Progenitor cell of endocrine pancreas (in vitro differentiated cells): ENCODE results near the gene SMAD6. TPM values are rescaled to one million over a fixed set of nuclear protein-coding genes. Genes with fewer than 3 reads are reported as not detected.
"Not testable (repeated sequence)": the region's sequence is repeated elsewhere in the genome, so short reads cannot be mapped to it uniquely, and the experiment has no call there.

Experiments
- DNase-seq: peaks from one replicate; pipeline ENCODE4 v3.0.0; 2021; ENCODE audit warnings: low spot score; ENCODE audit not compliant: unreplicated experiment
- H3K27ac Mint-ChIP-seq: 2 replicates; pipeline ENCODE4 v1.8.0; 2021; ENCODE audit warnings: mild to moderate bottlenecking, moderate library complexity, mixed read lengths
- H3K27me3 Mint-ChIP-seq: 2 replicates; pipeline ENCODE4 v1.8.0; 2021; ENCODE audit warnings: mixed read lengths
- H3K36me3 Mint-ChIP-seq: 2 replicates; pipeline ENCODE4 v1.8.0; 2022; ENCODE audit warnings: mixed read lengths; ENCODE audit not compliant: insufficient read depth
- H3K4me1 Mint-ChIP-seq: 2 replicates; pipeline ENCODE4 v1.8.0; 2021; ENCODE audit warnings: low read depth, mixed read lengths
- H3K4me3 Mint-ChIP-seq: 2 replicates; pipeline ENCODE4 v1.8.0; 2021; ENCODE audit warnings: low read depth, mild to moderate bottlenecking, moderate library complexity, mixed read lengths
- H3K9me3 Mint-ChIP-seq: 2 replicates; pipeline ENCODE4 v1.8.0; 2021; ENCODE audit warnings: low read depth, mixed read lengths
- CTCF ChIP-seq: fragments of 200-600 bp; sonication (generic); IDR thresholded peaks from one replicate; pipeline ENCODE4 v1.5.0; 2021; ENCODE audit warnings: antibody characterized with exemption, mild to moderate bottlenecking; ENCODE audit not compliant: unreplicated experiment
- total RNA-seq: library from RNA; stranded (reverse); gene quantifications from 2 replicates; pipeline ENCODE4 v1.2.1, GENCODE V29; 2021

The SMAD6 gene
- total RNA-seq, 1 donor from 2014 or later = 38.9 TPM

- no peak for DNase-seq
- Mint-ChIP-seq H3K9me3 (peaks cover 5% of the 10 kb centered on the region), H3K4me3 (no peak overlapping the region), H3K27me3 (no peaks in the 10 kb centered on the region), H3K36me3 (peaks cover 18% of the 10 kb centered on the region), H3K27ac (peak overlapping the region; percentile 16), H3K4me1 (peaks cover 23% of the 10 kb centered on the region)
- TF ChIP-seq CTCF = no peak
These were observed 55.0 kb downstream of the SMAD6 start for GRCh38 chr15:66757030-66757429.

DNA sequence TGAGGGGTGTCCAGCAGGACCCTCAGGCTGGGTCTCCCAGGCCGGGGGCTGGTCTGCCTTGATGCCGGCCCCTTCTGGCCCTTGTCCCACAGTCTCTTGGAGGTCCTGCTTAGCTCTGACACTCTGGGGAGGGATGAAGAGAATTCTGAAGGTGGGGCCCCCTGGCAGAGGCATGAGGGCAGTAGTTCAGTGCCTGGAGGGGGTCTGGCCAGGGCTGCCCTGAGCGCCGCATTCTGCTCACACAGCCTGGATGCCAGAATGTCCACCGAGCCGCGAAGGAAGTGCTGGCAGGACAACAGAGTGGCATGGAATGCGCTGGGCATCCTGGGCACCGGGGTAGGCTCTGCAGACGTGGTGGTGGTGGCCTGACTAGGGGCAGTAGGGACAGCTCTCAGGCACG lies 55.5 kb downstream of the SMAD6 start:
- Mint-ChIP-seq H3K9me3 (peaks cover 5% of the 10 kb centered on the region), H3K4me3 (no peak overlapping the region), H3K27me3 (no peaks in the 10 kb centered on the region), H3K27ac (no peak overlapping the region), H3K36me3 (peaks cover 17% of the 10 kb centered on the region), H3K4me1 (peaks cover 23% of the 10 kb centered on the region)
- no peak for DNase-seq
- TF ChIP-seq CTCF = no peak

DNA sequence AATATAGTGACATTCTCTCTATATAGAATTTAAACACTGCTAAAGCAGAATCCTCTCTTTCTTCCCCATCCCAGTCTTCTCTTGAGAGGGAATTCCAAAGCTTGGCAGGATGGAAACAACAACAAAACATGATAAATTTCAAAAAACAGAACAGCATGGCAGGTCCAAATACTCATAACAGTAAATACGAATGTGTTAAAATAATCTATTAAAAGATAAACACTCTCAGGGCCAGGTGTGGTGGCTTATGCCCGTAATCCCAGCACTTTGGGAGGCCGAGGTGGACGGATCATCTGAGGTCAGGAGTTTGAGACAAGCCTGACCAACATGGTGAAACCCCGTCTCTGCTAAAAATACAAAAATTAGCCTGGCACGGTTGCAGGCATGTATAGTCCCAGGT lies 56.2 kb downstream of the SMAD6 start:
- not testable (repeated sequence) for H3K27me3 Mint-ChIP-seq, H3K4me3 Mint-ChIP-seq, DNase-seq, H3K9me3 Mint-ChIP-seq
- Mint-ChIP-seq H3K36me3 (peaks cover 17% of the 10 kb centered on the region), H3K27ac (peak overlapping the region; percentile 78), H3K4me1 (peaks cover 23% of the 10 kb centered on the region)

DNA sequence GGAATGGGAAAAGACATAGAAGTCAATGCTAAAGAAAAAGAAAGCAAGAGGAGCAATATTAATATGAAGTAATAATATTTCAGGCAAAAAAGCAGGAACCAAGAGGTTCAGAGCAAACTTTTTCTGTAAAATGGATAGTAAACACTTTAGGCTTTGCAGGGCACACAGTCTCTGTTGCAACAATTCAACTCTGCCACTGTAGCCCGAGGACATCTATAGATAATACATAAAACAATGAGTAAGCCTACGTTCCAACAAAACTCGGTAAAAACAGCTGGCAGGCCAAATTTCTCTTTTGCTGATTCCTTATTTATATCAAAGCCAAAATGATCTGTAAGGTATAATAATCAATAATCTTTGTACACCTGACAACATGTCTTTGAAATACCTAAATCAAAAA lies 56.8 kb downstream of the SMAD6 start:
- H3K27ac Mint-ChIP-seq = peak overlapping the region; percentile 78
- H3K4me3 Mint-ChIP-seq = no peak overlapping the region
- peaks cover 27% of the 10 kb centered on the region for H3K4me1 Mint-ChIP-seq
- H3K36me3 Mint-ChIP-seq = peaks cover 15% of the 10 kb centered on the region
- no peaks in the 10 kb centered on the region for H3K27me3 Mint-ChIP-seq
- peaks cover 5% of the 10 kb centered on the region for H3K9me3 Mint-ChIP-seq
- TF ChIP-seq CTCF = no peak
- no peak for DNase-seq

DNA sequence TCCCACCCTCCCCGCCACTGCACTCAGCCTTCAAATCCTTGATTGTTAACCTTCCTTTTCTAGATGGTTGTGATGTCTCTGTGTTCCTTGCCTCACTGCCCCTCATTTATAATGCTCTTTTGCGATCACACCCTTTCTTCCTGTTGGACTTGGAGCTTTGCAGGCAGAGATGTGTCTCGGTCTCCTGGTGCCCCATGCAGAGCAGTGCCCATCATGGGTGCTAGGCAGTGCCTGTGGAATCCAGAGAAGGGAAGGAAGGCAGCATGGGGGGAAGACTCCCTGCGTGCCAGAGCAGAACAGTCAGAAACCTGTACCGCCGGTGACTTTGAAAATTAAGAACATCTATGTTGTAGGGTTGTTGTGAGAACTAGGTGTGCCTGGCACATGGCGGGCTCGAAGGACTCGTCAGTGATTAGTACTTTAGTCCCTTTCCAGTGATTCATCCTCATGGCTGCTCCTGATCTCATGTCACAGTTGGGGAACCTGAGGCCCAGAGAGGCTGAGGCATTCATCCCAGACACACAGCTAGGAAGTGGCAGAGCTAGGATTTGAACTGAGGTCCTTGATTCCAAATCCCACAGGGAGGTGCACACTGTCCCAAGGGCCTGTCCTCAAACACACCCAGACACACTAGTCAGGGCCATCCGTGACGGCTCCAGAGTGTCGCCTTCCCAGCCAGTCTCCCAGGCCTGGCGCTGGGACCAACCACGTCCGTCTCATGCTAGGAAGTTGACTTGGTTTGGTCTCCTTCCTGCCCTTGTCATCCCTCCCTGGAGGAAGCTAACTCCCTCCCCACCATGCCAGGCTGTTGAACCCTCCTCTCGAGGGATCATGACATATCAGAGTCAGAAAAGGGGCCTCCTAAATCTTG lies 58.3 kb downstream of the SMAD6 start:
- H3K4me3 Mint-ChIP-seq = no peak overlapping the region
- peaks cover 35% of the 10 kb centered on the region for H3K4me1 Mint-ChIP-seq
- H3K27me3 Mint-ChIP-seq = no peaks in the 10 kb centered on the region
- TF ChIP-seq CTCF = no peak
- H3K27ac Mint-ChIP-seq = peak overlapping the region; percentile 78
- peaks cover under 1% of the 10 kb centered on the region for H3K9me3 Mint-ChIP-seq
- DNase-seq = no peak
- peaks cover 3% of the 10 kb centered on the region for H3K36me3 Mint-ChIP-seq
